ENCODE measurements around the gene CDH1.

Gene CDH1

GRCh38 chr16:68860978-68861892, 124.1 kb downstream of the CDH1 start:
- no peak for DNase-seq

- DNase-seq = no peak
Observed at GRCh38 chr16:68866933-68867332, 129.8 kb downstream of the CDH1 start.

GRCh38 chr16:68869492-68870088, 132.5 kb downstream of the CDH1 start:
- DNase-seq = no peak

DNA sequence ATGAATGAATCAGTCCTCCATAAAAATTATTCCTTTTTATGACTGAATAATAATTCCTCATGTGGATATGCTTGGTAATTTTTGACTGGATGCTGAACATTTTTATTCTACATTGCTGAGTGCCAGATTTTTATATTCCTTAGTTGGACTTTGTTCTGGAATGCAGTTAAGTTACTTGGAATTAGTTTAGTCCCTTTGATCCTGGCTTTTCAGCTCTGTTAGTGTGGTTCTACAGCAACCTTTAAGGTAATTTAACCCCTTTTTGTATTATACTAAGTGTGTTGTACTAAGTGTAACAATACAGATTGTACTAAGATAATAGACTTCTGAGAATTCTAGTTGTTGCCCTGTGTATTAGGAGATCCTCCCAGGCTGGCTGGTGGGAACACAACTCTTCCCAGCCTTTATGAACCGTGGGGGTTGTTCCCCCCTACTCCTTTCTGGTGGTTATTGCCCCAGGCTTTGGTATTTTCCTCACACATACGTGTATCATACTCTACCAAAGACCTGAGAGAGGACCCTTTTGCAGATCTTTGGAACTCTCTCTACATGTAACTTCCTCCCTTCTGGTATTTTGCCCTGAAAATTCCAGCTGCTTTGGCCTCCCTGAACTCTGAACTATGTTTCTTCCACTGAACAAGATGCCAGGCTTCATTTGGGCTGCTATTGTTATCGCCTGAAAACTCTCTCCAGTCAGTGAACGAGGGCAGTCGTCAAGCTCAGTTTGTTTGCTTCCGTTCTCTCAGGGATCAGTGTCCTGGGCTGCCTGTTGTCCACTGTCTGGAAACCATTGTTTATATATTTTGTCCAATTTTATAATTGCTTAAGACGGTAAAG, 136.8 kb downstream of the CDH1 start:
- no peak for DNase-seq

DNA sequence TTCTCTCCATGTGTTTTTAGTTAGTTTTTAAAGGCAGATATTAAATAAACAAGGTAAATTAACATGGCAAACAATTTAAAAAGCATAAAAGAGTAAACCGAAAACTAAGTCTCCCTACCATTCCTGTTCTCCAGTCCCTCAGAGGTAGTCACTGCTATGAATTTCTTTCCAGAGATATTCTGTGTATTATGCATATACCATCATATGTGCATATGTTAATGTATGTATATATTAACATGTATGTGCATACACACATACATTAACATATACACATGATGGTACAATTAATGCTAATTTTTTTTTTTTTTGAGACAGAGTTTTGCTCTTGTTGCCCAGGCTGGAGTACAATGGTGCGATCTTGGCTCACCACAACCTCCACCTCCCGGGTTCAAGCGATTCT, 138.8 kb downstream of the CDH1 start:
- DNase-seq = no peak

DNA sequence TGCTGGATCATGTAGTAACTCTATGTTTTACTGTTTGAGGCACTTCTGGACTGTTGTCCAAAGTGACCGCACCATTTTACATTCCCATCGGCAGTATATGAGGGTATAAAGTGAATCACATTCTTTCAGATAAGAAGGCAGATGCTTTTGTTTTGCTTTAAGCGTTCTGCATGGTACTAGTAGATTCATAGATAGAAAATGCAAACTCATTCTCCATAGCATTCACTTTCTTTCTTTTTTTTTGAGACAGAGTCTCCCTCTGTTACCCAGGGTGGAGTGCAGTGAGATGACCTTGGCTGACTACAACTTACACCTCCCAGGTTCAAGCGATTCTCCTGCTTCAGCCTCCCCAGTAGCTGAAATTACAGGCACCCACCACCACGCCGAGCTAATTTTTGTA, 146.6 kb downstream of the CDH1 start:
- no peak for DNase-seq

DNA sequence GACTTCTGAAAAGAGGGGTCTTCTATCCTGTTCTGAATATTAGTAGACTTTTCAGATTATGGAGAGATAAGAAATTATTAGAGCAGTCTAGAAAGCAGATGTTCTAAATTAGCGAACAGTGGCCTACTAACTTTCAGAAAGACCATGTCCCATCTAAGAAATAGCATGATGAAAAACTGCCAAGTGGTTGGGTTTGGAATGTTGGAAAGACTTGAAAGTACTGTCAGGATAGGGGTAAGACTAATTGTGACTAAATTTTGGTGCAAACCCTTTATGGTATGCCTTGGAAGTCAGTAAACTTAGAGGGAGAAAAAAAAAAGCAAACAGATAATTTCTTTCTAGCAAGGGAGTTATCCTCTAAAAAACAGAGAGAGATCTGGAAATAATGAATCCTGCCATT, 147.3 kb downstream of the CDH1 start:
- no peak for DNase-seq

All from activated CD4-positive, alpha-beta T cell treated with anti-CD3 and anti-CD28 coated beads, Interleukin-2, amount 50 U/mL, for 48 hours (primary cell).